GM12878 (cell line): ENCODE data around the gene LIMK1. TPM values are rescaled to one million over a fixed set of nuclear protein-coding genes. Genes with fewer than 3 reads are reported as not detected.
A peak's percentile ranks its signal among the peaks of the same experiment; 100 is the strongest.

Source experiments
- CEBPB ChIP-seq, 2 experiments: fragments of 150-350 bp in 1 of 2; IDR thresholded peaks; 2 replicates each; pipeline ENCODE4 v1.6.1; 2012 to 2014; ENCODE audit warnings: low read depth in 2 of 2, low read length in 2 of 2, borderline replicate concordance in 1 of 2, inconsistent platforms in 1 of 2
- CEBPZ ChIP-seq: fragments of 150-350 bp; IDR thresholded peaks from 2 replicates; pipeline ENCODE4 v1.6.1; 2016; ENCODE audit warnings: low read depth, low read length
- CREM ChIP-seq: IDR thresholded peaks from 2 replicates; pipeline ENCODE4 v1.6.1; 2014; ENCODE audit warnings: antibody characterized with exemption, low read depth
- EGR1 ChIP-seq, 2 experiments: IDR thresholded peaks; 1 replicate in 1 of 2; 2 replicates in 1 of 2; pipeline ENCODE4 v1.6.1; 2011 to 2012; ENCODE audit warnings: low read depth in 2 of 2, low read length in 2 of 2, borderline replicate concordance in 1 of 2, mild to moderate bottlenecking in 1 of 2, moderate library complexity in 1 of 2
- IKZF1 ChIP-seq: fragments of 450-650 bp; conservative IDR thresholded peaks from 2 replicates; pipeline ENCODE4 v1.6.1; 2017; ENCODE audit warnings: antibody characterized with exemption, mild to moderate bottlenecking
- IKZF2 ChIP-seq, 2 experiments: fragments of 450-650 bp; IDR thresholded peaks; 2 replicates each; pipeline ENCODE4 v1.6.1; 2017; ENCODE audit warnings: mild to moderate bottlenecking in 2 of 2, moderate library complexity in 2 of 2
- MTA3 ChIP-seq: IDR thresholded peaks from 2 replicates; pipeline ENCODE4 v1.6.1; 2012; ENCODE audit warnings: low read length, inconsistent platforms, borderline replicate concordance
- PBX3 ChIP-seq: IDR thresholded peaks from 2 replicates; pipeline ENCODE4 v1.6.1; 2011; ENCODE audit warnings: mild to moderate bottlenecking, low read depth, low read length, moderate library complexity; ENCODE audit not compliant: insufficient replicate concordance
- PKNOX1 ChIP-seq: fragments of 450-650 bp; IDR thresholded peaks from 2 replicates; pipeline ENCODE4 v1.6.1; 2016; ENCODE audit warnings: mild to moderate bottlenecking
- POLR2A ChIP-seq: IDR thresholded peaks from 2 replicates; pipeline ENCODE4 v1.6.1; 2011; ENCODE audit warnings: low read depth, mild to moderate bottlenecking, low read length
- POLR2AphosphoS5 ChIP-seq: IDR thresholded peaks from 2 replicates; pipeline ENCODE4 v1.6.1; 2011; ENCODE audit warnings: mild to moderate bottlenecking, low read length, inconsistent platforms
- POU2F2 ChIP-seq: IDR thresholded peaks from 3 replicates; pipeline ENCODE4 v1.6.1; 2011; ENCODE audit warnings: low read depth, mild to moderate bottlenecking, low read length, borderline replicate concordance
- RFX5 ChIP-seq: IDR thresholded peaks from 2 replicates; pipeline ENCODE4 v1.6.1; 2011; ENCODE audit warnings: low read depth, low read length, improper control_type of control experiment
- SIN3A ChIP-seq: IDR thresholded peaks from 2 replicates; pipeline ENCODE4 v1.6.1; 2012; ENCODE audit warnings: low read depth, low read length, improper control_type of control experiment
- SKIL ChIP-seq: fragments of 450-650 bp; IDR thresholded peaks from 2 replicates; pipeline ENCODE4 v1.6.1; 2017; ENCODE audit warnings: mild to moderate bottlenecking, low read depth, inconsistent platforms; ENCODE audit not compliant: poor library complexity, severe bottlenecking
- SREBF1 ChIP-seq: IDR thresholded peaks from 2 replicates; pipeline ENCODE4 v1.6.1; 2012; ENCODE audit warnings: mild to moderate bottlenecking, low read length
- TARDBP ChIP-seq: IDR thresholded peaks from 2 replicates; pipeline ENCODE4 v1.6.1; 2016; ENCODE audit warnings: borderline replicate concordance
- YY1 ChIP-seq: IDR thresholded peaks from 2 replicates; pipeline ENCODE4 v1.6.1; 2011; ENCODE audit warnings: low read depth, mild to moderate bottlenecking, low read length
- ZBTB4 ChIP-seq: fragments of 450-650 bp; formaldehyde crosslinking; IDR thresholded peaks from 2 replicates; pipeline ENCODE4 v1.4.0; 2022; ENCODE audit warnings: mild to moderate bottlenecking, moderate library complexity
- ZNF217 ChIP-seq: fragments of 450-650 bp; IDR thresholded peaks from 2 replicates; pipeline ENCODE4 v1.6.1; 2017; ENCODE audit warnings: antibody characterized with exemption, mild to moderate bottlenecking
- polyA plus RNA-seq, 11 experiments: library from polyadenylated mRNA; depleted of rRNA in 4 of 11; unstranded in 6 of 11; stranded (reverse) in 5 of 11; fragments of >200 nt; fragmentation: Nextera tagmentation in 4 of 11; fragmentation: Illumina TruSeq in 1 of 11; extraction: Ambion mirVana in 4 of 11; extraction: Trizol in 1 of 11; gene quantifications; 1 replicate in 1 of 11; 2 replicates in 10 of 11; pipeline versions ENCODE4 v1.2.1 to v1.2.3, GENCODE V29; 2011 to 2016; ENCODE audit warnings: inconsistent platforms in 2 of 11, missing spikeins in 2 of 11, low read depth in 1 of 11
- total RNA-seq, 4 experiments: library from RNA; depleted of rRNA in 3 of 4; stranded (reverse); fragments of >200 nt in 3 of 4; fragmentation: Illumina TruSeq in 1 of 4; extraction: Trizol in 1 of 4; gene quantifications; 2 replicates each; pipeline versions ENCODE4 v1.2.1 to v1.2.3, GENCODE V29; 2013 to 2021

LIMK1 gene
- total and polyA plus RNA-seq, 10 of the 15 experiments (the other 5 are each of a cell fraction or from before 2014, with no cell fraction given) = 0.71 to 59.4 (median 28.8) TPM

- TF ChIP-seq POU2F2 (peak; percentile 70; the same call in 2 of the 3 replicates), TARDBP (no peak), CEBPB (IDR thresholded peaks at IDR 0.05; ENCODE audit: borderline replicate concordance in 1 of 2, low read depth in 2 of 2, low read length in 2 of 2) (no peak), ZNF217 (no peak), CREM (peak; percentile 66; the same call in 1 of the 2 replicates), CEBPZ (no peak), IKZF2 (IDR thresholded peaks at IDR 0.05) (peak; percentile 45 to 51; a peak in 3 of 4 replicates), YY1 (no peak), PBX3 (peak; percentile 44), SIN3A (no peak), MTA3 (no peak), SREBF1 (no peak), IKZF1 (peak; percentile 62), POLR2A (no peak), RFX5 (peak; percentile 30; the same call in 1 of the 2 replicates), POLR2AphosphoS5 (0 out of 2 replicates have a peak, but pooled peaks have one; percentile 25), SKIL (peak; percentile 25), ZBTB4 (no peak), PKNOX1 (peak; percentile 69), EGR1 (IDR thresholded peaks at IDR 0.05; ENCODE audit: borderline replicate concordance in 1 of 2, low read depth in 2 of 2, low read length in 2 of 2) (no peak)
Measured at GRCh38 chr7:74101061-74101681, 17.6 kb downstream of the LIMK1 start (continued).
